Osteoblast (primary cell): ENCODE results near the gene ASCL1. TPM values are rescaled to one million over a fixed set of nuclear protein-coding genes. Genes with fewer than 3 reads are reported as not detected.

Experiments
- DNase-seq: peaks from one replicate; pipeline ENCODE4 v3.0.0; 2011; ENCODE audit warnings: low spot score, mixed read lengths; ENCODE audit not compliant: insufficient read length; ENCODE audit errors: missing footprints
- H2AFZ ChIP-seq: 2 replicates; pipeline ENCODE4 v1.6.0; 2011; ENCODE audit warnings: mild to moderate bottlenecking, low read length
- H3K27ac ChIP-seq: 2 replicates; pipeline ENCODE4 v1.5.1; 2011; ENCODE audit warnings: mild to moderate bottlenecking, low read depth, low read length, moderate library complexity
- H3K27me3 ChIP-seq: 2 replicates; pipeline ENCODE4 v1.6.0; 2012; ENCODE audit warnings: mild to moderate bottlenecking, control low read depth, inconsistent platforms, low read length, moderate library complexity; ENCODE audit not compliant: insufficient read depth
- H3K36me3 ChIP-seq: 2 replicates; pipeline ENCODE4 v1.5.1; 2011; ENCODE audit warnings: mild to moderate bottlenecking, low read length, control low read depth, moderate library complexity; ENCODE audit not compliant: insufficient read depth
- H3K4me1 ChIP-seq: 2 replicates; pipeline ENCODE4 v1.5.1; 2011; ENCODE audit warnings: mild to moderate bottlenecking, low read length, control low read depth, moderate library complexity; ENCODE audit not compliant: insufficient read depth
- H3K4me2 ChIP-seq: 2 replicates; pipeline ENCODE4 v1.6.0; 2011; ENCODE audit warnings: mild to moderate bottlenecking, low read length; ENCODE audit not compliant: insufficient read depth
- H3K4me3 ChIP-seq: fragments of 200-600 bp; sonication (generic); 3 replicates; pipeline ENCODE4 v1.5.1; 2012; ENCODE audit warnings: mild to moderate bottlenecking, low read length, inconsistent platforms; ENCODE audit not compliant: insufficient read depth
- H3K79me2 ChIP-seq: 2 replicates; pipeline ENCODE4 v1.6.0; 2012; ENCODE audit warnings: mild to moderate bottlenecking, low read length, control low read depth, inconsistent platforms; ENCODE audit not compliant: insufficient read depth
- H3K9me3 ChIP-seq: 2 replicates; pipeline ENCODE4 v1.5.1; 2011; ENCODE audit warnings: low read depth, low read length, control low read depth
- H4K20me1 ChIP-seq: 2 replicates; pipeline ENCODE4 v1.6.0; 2012; ENCODE audit warnings: mild to moderate bottlenecking, low read length, control low read depth; ENCODE audit not compliant: insufficient read depth
- total RNA-seq: library from RNA; depleted of rRNA; stranded (reverse); fragments of >200 nt; gene quantifications from 2 replicates; pipeline ENCODE4 v1.2.3, GENCODE V29; 2012
- TF ChIP-seq, protein P1 (sequence below): IDR thresholded peaks from 2 replicates; pipeline ENCODE4 v1.5.1; 2011; ENCODE audit warnings: mild to moderate bottlenecking, low read depth, low read length, moderate library complexity; ENCODE audit errors: extremely low read depth

The ASCL1 gene
- total RNA-seq, 1 donor: not detected

DNA sequence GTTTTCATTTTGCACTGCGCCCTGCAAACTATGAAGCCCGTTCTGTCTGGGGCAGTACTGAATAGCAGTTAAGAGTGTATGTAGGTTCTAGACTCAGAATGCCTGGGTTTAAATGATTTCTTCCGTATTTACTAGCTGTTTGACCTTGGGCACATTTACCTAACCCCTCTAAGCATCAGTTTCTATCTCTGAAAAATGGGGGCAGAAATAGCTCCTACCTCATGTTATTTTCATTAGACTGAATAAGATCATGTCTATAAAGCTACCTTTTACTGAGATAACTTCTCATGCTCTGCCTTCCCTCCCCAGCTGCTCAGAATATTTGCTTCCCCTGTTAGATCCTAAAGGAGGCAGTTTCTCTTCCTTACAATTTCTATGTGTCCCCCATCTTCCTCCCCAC, 46.2 kb upstream of the ASCL1 start:
- Histone ChIP-seq H3K27ac (no peak overlapping the region), H3K27me3 (no peaks in the 10 kb centered on the region), H3K79me2 (no peaks in the 10 kb centered on the region), H3K4me3 (no peak overlapping the region), H2AFZ (no peak overlapping the region), H3K9me3 (no peaks in the 10 kb centered on the region), H3K4me2 (no peak overlapping the region), H3K36me3 (no peaks in the 10 kb centered on the region), H3K4me1 (no peaks in the 10 kb centered on the region), H4K20me1 (no peaks in the 10 kb centered on the region)
- no peak for DNase-seq
- TF ChIP-seq, protein P1, sequence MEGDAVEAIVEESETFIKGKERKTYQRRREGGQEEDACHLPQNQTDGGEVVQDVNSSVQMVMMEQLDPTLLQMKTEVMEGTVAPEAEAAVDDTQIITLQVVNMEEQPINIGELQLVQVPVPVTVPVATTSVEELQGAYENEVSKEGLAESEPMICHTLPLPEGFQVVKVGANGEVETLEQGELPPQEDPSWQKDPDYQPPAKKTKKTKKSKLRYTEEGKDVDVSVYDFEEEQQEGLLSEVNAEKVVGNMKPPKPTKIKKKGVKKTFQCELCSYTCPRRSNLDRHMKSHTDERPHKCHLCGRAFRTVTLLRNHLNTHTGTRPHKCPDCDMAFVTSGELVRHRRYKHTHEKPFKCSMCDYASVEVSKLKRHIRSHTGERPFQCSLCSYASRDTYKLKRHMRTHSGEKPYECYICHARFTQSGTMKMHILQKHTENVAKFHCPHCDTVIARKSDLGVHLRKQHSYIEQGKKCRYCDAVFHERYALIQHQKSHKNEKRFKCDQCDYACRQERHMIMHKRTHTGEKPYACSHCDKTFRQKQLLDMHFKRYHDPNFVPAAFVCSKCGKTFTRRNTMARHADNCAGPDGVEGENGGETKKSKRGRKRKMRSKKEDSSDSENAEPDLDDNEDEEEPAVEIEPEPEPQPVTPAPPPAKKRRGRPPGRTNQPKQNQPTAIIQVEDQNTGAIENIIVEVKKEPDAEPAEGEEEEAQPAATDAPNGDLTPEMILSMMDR: no peak

DNA sequence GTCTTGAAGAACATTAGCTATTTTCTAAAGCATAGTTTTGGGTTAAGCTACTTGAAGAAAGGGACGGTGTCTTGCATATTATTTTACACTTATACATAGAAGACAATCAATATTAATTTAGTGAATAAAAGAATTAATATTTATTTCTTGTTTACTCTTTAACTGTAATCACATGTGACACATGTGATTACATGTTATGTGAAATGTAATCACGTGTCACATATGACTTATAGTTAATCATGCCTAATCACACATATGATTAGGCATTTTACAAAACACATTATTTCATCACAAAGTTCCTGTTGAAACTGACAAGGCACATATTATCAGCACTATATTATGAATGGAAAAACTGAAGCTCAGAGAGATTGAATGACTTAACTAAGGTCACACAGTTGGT, 45.2 kb upstream of the ASCL1 start:
- no peak overlapping the region for H3K4me2 ChIP-seq
- H3K27ac ChIP-seq: no peak overlapping the region
- TF ChIP-seq, protein P1: no peak
- no peaks in the 10 kb centered on the region for H3K36me3 ChIP-seq
- no peak for DNase-seq
- no peaks in the 10 kb centered on the region for H3K9me3 ChIP-seq
- H3K4me3 ChIP-seq: no peak overlapping the region
- H2AFZ ChIP-seq: no peak overlapping the region
- no peaks in the 10 kb centered on the region for H3K27me3 ChIP-seq
- no peaks in the 10 kb centered on the region for H4K20me1 ChIP-seq
- no peaks in the 10 kb centered on the region for H3K79me2 ChIP-seq
- no peaks in the 10 kb centered on the region for H3K4me1 ChIP-seq

DNA sequence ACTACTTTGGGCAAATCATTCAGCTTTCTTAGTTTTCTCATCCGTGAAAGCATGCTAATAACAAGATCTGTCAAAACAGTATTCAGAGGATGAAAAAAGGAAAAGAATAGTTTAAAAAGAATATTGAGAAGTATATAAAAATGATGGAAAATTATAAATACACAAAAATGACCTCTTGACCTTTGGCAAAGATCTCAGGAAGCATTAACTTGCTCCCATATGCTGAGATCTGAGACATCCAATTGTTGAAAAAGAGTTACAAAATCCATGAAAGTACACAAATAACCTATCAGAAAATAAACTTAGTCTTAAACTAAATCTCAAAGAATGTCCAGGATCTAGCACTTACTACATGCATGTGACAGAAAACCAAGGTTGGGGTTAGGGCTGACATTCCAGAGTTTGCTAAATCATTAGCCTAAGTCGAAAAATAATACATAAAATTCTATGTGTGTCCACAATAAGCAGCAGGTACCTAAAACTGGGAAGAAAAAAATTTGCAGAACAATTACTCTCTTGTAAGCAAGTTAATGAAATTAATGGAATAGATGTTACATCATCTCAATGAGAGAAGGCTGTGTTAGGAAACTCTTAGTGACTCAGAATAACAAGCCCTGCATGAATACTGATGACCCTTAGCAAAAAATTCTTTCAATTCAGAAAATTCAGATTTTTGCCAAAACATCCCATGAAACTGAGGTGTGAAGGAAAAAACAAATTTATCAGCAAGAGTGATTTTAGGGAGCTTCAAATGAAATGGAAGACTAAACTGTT, 43.8 kb upstream of the ASCL1 start:
- no peaks in the 10 kb centered on the region for H3K36me3 ChIP-seq
- H3K4me1 ChIP-seq: no peaks in the 10 kb centered on the region
- no peaks in the 10 kb centered on the region for H4K20me1 ChIP-seq
- no peaks in the 10 kb centered on the region for H3K79me2 ChIP-seq
- H3K27me3 ChIP-seq: no peaks in the 10 kb centered on the region
- no peak overlapping the region for H3K4me2 ChIP-seq
- TF ChIP-seq, protein P1: no peak
- H3K27ac ChIP-seq: no peak overlapping the region
- DNase-seq: no peak
- no peak overlapping the region for H3K4me3 ChIP-seq
- no peak overlapping the region for H2AFZ ChIP-seq
- no peaks in the 10 kb centered on the region for H3K9me3 ChIP-seq

DNA sequence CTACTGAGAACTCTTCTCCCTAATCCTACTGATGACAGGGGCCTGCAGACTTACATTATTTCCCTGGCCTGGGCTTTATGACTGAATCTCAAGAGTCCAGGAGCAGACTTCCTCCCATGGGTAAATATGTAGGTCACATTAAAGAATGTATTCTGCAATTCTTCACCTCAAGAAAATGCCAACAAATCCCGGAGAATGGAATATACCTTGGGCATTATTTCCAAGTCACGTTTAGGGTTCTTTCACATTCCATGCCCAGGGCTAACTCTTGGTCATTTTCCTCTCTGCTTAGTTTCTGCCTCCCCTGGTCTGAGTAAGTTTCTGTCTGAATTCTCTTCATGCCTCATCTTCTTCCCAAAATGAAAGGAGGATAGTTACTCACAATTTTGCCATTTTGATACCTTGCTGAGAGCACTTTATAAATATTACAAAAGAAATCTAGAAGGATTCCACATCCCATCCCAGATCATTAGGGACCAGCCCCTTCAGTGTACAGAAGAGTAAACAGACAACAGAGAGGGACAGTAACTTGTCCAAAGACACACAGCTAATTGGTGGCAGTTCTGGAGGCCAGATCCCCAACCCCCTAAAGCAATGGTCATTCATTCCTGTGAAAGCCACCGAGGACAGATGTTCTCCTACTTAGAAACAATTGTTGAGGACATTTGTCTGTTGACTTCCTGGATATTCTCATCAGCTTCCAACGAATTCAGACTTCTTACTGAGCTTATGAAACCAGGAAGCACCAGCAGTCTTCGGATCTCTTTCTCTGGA, 41.0 kb upstream of the ASCL1 start:
- DNase-seq: no peak
- Histone ChIP-seq H2AFZ (no peak overlapping the region), H3K79me2 (no peaks in the 10 kb centered on the region), H4K20me1 (no peaks in the 10 kb centered on the region), H3K4me2 (no peak overlapping the region), H3K36me3 (no peaks in the 10 kb centered on the region), H3K27ac (no peak overlapping the region), H3K4me1 (no peaks in the 10 kb centered on the region), H3K4me3 (no peak overlapping the region), H3K9me3 (no peaks in the 10 kb centered on the region), H3K27me3 (no peaks in the 10 kb centered on the region)
- TF ChIP-seq, protein P1: no peak
